Skeletal muscle cell (primary cell): ENCODE measurements around the gene TLE1.
A peak's percentile ranks its signal among the peaks of the same experiment; 100 is the strongest.
"Not testable (repeated sequence)": the region's sequence is repeated elsewhere in the genome, so short reads cannot be mapped to it uniquely, and the experiment has no call there.

Experiments
- DNase-seq: peaks from one replicate; pipeline ENCODE4 v3.0.0-alpha.2; 2010; ENCODE audit warnings: low read depth
- H3K4me3 ChIP-seq: 2 replicates; pipeline ENCODE4 v1.5.1; 2011; ENCODE audit warnings: low read depth, mild to moderate bottlenecking, control low read depth, low read length, moderate library complexity

Gene TLE1

GRCh38 chr9:81689343-81690175 lies at the start of gene TLE1:
TLE1 (minus strand) TSS chr9:81689547; CDS start chr9:81688240, 1,307 bp downstream.
- H3K4me3 ChIP-seq: peak within 1 kb of the TSS; percentile 78

GRCh38 chr9:81737871-81738507 lies 48.6 kb upstream of the TLE1 start:
- DNase-seq: peak; percentile 61

More at GRCh38 chr9:81689343-81690175, at the start of gene TLE1:
- DNase-seq: peak; percentile 99

GRCh38 chr9:81730498-81730897 lies 41.2 kb upstream of the TLE1 start:
- not testable (repeated sequence) for H3K4me3 ChIP-seq, DNase-seq

More at GRCh38 chr9:81737871-81738507, 48.6 kb upstream of the TLE1 start:
- no peak overlapping the region for H3K4me3 ChIP-seq

GRCh38 chr9:81729135-81729534 lies 39.8 kb upstream of the TLE1 start:
- H3K4me3 ChIP-seq: no peak overlapping the region
- DNase-seq: no peak

- H3K4me3 ChIP-seq: no peak overlapping the region
- DNase-seq: peak; percentile 30
Measured at GRCh38 chr9:81724242-81724889, 35.0 kb upstream of the TLE1 start.

GRCh38 chr9:81722277-81722676 lies 32.9 kb upstream of the TLE1 start:
- H3K4me3 ChIP-seq: no peak overlapping the region

GRCh38 chr9:81720450-81721086 lies 31.2 kb upstream of the TLE1 start:
- DNase-seq: no peak
- H3K4me3 ChIP-seq: no peak overlapping the region

More at GRCh38 chr9:81722277-81722676, 32.9 kb upstream of the TLE1 start:
- no peak for DNase-seq

GRCh38 chr9:81719972-81720371 lies 30.6 kb upstream of the TLE1 start:
- no peak for DNase-seq

GRCh38 chr9:81718244-81718643 lies 28.9 kb upstream of the TLE1 start:
- DNase-seq: no peak
- H3K4me3 ChIP-seq: no peak overlapping the region

More at GRCh38 chr9:81719972-81720371, 30.6 kb upstream of the TLE1 start:
- no peak overlapping the region for H3K4me3 ChIP-seq

- no peak for DNase-seq
- H3K4me3 ChIP-seq: no peak overlapping the region
Measured at GRCh38 chr9:81717747-81718077, 28.4 kb upstream of the TLE1 start.

- H3K4me3 ChIP-seq: no peak overlapping the region
- DNase-seq: no peak
Measured at GRCh38 chr9:81717061-81717746, 27.9 kb upstream of the TLE1 start.

- DNase-seq: no peak
- no peak overlapping the region for H3K4me3 ChIP-seq
Measured at GRCh38 chr9:81716409-81716808, 27.1 kb upstream of the TLE1 start.

GRCh38 chr9:81705578-81705977 lies 16.2 kb upstream of the TLE1 start:
- H3K4me3 ChIP-seq: no peak overlapping the region
- DNase-seq: no peak

GRCh38 chr9:81694541-81694940 lies 5.2 kb upstream of the TLE1 start:
- no peak overlapping the region for H3K4me3 ChIP-seq

GRCh38 chr9:81693671-81694378 lies 4.5 kb upstream of the TLE1 start:
- H3K4me3 ChIP-seq: no peak overlapping the region
- DNase-seq: no peak

More at GRCh38 chr9:81694541-81694940, 5.2 kb upstream of the TLE1 start:
- DNase-seq: no peak

- DNase-seq: no peak
Measured at GRCh38 chr9:81690251-81690851, 1.0 kb upstream of the TLE1 start.

GRCh38 chr9:81689093-81689342 lies 329 bp downstream of the TLE1 start:
- H3K4me3 ChIP-seq: peak overlapping the region; percentile 78
- DNase-seq: not testable (repeated sequence)

More at GRCh38 chr9:81690251-81690851, 1.0 kb upstream of the TLE1 start:
- H3K4me3 ChIP-seq: peak overlapping the region; percentile 60

GRCh38 chr9:81688262-81689092 lies 870 bp downstream of the TLE1 start:
- peak overlapping the region; percentile 78 for H3K4me3 ChIP-seq
- not testable (repeated sequence) for DNase-seq
